GM12874 (cell line): ENCODE data around the gene FKBP1A.

Experiments
- TF ChIP-seq, protein P1 (sequence below): IDR thresholded peaks from 2 replicates; pipeline ENCODE4 v1.5.1; 2011; ENCODE audit warnings: low read depth, mild to moderate bottlenecking, control low read depth, low read length, moderate library complexity; ENCODE audit not compliant: insufficient read depth

Gene FKBP1A

DNA sequence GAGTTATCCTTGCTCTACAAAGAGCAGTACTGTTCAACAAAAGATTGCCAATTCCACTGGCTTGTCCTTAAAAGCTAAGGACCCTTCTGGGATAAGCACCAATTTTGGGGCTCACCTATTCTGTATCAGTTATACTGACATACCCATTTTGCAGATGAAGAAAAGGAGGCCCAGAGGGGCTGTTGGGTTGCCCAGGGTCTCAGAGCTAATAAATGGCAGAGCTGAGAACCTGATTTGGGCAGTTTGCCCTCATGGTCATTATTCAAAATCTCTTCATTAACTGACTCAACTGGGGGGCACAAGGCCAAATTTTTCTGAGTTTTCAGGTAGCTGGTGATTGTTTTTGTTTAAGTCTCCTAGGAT is 42.5 kb upstream of the FKBP1A start:
- TF ChIP-seq, protein P1, sequence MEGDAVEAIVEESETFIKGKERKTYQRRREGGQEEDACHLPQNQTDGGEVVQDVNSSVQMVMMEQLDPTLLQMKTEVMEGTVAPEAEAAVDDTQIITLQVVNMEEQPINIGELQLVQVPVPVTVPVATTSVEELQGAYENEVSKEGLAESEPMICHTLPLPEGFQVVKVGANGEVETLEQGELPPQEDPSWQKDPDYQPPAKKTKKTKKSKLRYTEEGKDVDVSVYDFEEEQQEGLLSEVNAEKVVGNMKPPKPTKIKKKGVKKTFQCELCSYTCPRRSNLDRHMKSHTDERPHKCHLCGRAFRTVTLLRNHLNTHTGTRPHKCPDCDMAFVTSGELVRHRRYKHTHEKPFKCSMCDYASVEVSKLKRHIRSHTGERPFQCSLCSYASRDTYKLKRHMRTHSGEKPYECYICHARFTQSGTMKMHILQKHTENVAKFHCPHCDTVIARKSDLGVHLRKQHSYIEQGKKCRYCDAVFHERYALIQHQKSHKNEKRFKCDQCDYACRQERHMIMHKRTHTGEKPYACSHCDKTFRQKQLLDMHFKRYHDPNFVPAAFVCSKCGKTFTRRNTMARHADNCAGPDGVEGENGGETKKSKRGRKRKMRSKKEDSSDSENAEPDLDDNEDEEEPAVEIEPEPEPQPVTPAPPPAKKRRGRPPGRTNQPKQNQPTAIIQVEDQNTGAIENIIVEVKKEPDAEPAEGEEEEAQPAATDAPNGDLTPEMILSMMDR, result no peak

DNA sequence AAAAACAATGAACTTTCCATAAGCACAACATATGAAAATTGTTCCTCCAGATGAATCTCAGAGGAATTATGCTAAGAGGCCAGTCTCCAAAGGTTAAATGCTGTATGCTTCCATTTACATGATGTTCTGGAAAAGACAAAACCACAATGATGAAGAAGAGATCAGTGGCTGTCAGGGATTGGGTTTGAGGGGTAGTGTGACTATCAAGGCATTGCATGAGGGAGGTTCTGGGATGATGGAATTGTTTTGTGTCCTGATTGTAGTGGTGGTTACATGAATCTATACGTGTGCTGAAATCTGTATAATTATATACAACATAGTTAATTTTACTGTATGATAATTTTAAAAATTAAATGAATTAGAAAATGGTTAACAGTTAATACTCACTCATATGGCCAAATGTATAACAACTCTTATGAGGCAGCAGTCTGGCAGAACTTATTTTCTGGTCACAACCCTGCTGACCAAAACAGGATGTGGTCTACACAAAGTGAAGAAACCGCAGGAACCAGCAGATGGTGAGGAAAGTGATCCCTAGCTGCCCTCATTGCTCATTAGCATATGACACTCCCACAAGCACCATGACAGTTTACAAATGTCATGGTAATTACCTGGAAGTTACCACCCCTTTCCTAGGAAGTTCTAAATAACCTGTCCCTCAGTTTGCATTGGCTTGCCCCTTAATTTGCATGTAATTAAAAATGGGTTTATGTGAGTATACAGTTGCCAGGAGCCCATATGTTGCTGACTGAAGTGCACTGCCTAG is 41.9 kb upstream of the FKBP1A start:
- TF ChIP-seq, protein P1, result no peak

DNA sequence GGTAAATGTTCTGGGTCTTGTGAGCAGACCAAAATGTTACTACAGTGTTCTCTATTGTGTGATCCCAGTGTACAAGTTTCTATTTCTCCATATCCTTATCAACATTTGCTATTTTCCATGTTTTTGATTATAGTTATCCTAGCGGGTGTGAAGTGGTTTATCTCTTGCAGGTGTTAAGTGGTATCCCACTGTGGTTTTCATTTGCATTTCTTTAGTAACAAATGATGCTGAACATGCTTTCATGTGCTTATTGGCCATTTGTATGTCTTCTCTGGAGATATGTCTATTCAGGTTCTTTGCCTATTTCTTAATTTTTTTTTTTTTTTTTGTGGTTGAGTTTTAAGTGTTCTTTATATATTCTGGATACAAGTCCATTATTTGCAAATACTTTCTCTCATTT is 38.3 kb upstream of the FKBP1A start:
- TF ChIP-seq, protein P1, result no peak

DNA sequence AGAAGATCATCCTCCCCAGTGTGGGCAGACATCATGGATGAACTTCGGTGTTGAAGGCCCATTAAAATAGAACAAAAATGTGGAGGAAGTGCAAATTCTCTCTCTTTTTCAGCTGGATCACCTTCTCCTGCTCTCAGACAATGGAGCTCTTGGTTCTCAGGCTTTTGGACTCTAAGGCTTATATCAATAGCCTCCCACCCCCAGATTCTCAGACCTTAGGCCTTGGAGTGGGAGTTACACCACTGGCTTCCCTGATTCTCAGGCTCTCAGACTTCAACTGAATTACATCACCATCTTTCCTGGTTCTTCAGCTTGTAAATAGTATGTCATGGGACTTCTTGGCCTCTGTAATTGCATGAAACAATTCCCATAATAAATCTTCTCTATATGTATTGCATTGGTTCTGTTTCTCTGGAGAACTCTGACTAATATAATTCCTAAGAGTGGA is 37.2 kb upstream of the FKBP1A start:
- TF ChIP-seq, protein P1, result no peak

DNA sequence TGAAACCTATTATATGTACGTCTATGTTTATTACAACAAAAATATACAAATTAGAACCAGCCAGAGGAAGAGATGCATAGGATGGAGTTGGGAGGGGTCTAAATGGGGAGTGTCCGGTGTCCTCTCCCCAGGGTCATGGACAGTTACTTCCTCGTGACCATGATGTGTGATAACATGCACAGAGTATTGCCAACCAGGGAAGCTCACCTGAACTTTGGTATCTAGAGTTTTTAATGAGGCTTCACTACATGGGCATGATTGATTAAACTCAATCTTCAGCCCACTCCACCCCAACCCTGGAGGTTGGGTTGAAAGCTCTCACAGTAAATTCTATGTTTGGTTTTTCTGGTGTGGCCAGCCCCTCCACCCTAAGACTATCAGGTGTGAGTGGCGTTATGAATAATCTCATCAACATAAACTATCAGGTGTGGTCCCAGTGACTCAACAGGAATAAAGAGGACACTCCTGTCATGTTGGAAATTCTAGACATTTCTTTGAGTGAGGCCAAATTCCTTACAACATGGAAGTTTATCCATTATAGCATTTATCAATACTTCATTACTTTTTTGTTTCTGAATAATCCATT is 36.4 kb upstream of the FKBP1A start:
- TF ChIP-seq, protein P1, result no peak

DNA sequence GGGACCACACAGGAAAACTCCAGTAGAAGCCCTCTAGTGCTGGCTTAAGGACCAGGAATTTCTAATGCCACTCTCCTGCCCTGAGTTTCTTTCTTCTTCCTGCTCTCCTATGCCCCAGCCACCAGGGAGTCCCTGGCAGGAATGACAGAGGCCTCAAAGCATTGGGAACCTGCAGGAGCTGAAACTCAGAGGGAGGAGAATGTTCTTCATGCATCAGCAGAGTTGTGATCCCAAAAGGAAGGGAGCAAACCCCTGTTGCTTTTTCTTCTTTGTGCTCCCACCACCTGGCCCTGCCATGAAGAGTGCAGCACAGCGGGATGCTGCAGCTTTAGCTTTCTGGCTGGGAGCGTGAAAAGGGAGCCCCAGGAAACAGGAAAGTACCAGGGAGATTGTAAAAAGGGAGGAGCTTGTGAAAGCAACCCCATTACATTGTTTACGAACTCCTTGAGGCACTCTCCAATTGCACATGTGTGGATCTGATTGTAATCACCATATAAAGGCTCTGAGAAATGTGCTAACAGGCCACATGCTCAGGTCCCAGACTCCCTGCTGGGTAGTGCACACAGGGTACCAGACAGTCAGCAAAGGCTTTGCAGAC is 34.7 kb upstream of the FKBP1A start:
- TF ChIP-seq, protein P1, result no peak

DNA sequence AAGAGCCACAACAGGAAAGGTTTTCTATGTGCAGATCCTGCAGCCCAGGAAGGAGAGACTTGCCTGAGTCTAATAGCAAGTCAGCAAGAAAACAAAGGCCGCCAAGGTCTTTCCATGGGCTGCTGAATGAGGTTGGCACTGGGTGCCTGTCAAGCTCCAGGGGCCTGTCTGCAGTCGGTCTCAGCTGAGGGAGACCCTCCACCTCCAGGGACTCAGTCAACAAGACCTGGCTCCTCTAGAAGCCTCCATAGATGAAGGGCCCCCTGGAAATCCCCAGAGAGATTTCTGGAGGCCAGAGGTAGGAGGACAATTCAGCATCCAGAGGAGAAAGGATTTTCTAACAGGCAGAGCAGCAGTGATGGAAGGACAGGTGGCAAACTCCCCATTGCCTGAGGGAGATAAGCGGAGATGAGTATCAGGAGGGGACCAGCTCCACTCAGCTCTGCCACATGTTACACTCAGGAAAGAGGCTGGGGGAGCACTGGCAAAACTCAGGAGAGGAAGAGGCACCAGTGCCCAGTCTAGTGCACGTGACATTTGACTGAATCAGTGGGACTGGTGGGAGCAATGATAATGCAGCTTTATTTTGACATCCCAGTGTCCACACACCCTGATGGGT is 33.5 kb upstream of the FKBP1A start:
- TF ChIP-seq, protein P1, result no peak
